ENCODE data around the gene AFF2. TPM values are rescaled to one million over a fixed set of nuclear protein-coding genes. Genes with fewer than 3 reads are reported as not detected.

Gene AFF2
- total and polyA plus RNA-seq, 2 donors (not counting 3 experiments of a cell fraction or from before 2014, with no cell fraction given), result 0.03 to 0.07 TPM

GRCh38 chrX:148804579-148805355 is 304.4 kb downstream of the AFF2 start:
- H3K27me3 ChIP-seq (ENCODE audit: control insufficient read depth in 2 of 2, insufficient read depth in 2 of 2, low read length in 2 of 2), result no peaks in the 10 kb centered on the region
- H3K36me3 ChIP-seq (ENCODE audit: control insufficient read depth in 2 of 2, extremely low read depth in 1 of 2, insufficient read depth in 2 of 2, low read length in 2 of 2), result no peaks in the 10 kb centered on the region
- POLR2A ChIA-PET, result no interaction called here
- no peak overlapping the region for H3K4me2 ChIP-seq (ENCODE audit: insufficient read depth, low read length)
- no peak overlapping the region for H2AFZ ChIP-seq (ENCODE audit: low read depth, low read length)
- no TSS peak for BruUV-seq (replicated peaks)
- FAIRE-seq, result peak; percentile 59
- no peak overlapping the region for H3K27ac ChIP-seq (ENCODE audit: insufficient read depth, low read depth, low read length)
- H3K4me3 ChIP-seq (replicated peaks in 1 of 3; ENCODE audit: insufficient read depth in 1 of 3, low read depth in 1 of 3, low read length in 3 of 3), result no peak overlapping the region
- H3K4me1 ChIP-seq (ENCODE audit: control insufficient read depth, extremely low read depth, insufficient read depth, low read length), result no peaks in the 10 kb centered on the region
- dilution Hi-C loops (cut with MboI; ENCODE audit: extremely low pct_ligation_motif_present, low sequenced_read_pairs), result no loop called here
- TF ChIP-seq CTCF (IDR thresholded peaks at IDR 0.05; ENCODE audit: extremely low read depth in 1 of 2, insufficient read depth in 1 of 2, low read depth in 1 of 2, low read length in 2 of 2) (no peak), MYC (IDR thresholded peaks at IDR 0.05; ENCODE audit: low read depth, low read length) (no peak), POLR2AphosphoS5 (IDR thresholded peaks at IDR 0.05; ENCODE audit: insufficient read depth, low read depth, low read length) (no peak), EZH2 (IDR thresholded peaks at IDR 0.05; ENCODE audit: borderline replicate concordance, low read depth, low read length, severe bottlenecking) (no peak), FOS (IDR thresholded peaks at IDR 0.05; ENCODE audit: borderline replicate concordance, insufficient read depth, low read length) (no peak), POLR2A (IDR thresholded peaks at IDR 0.05; ENCODE audit: low read depth, low read length) (no peak), JUN (IDR thresholded peaks at IDR 0.05; ENCODE audit: borderline replicate concordance, insufficient read depth, insufficient read length, low read depth) (no peak), GATA2 (IDR thresholded peaks at IDR 0.05; ENCODE audit: insufficient read depth, insufficient read length, low read depth, low read length) (no peak)
- TF ChIP-seq, protein P1, sequence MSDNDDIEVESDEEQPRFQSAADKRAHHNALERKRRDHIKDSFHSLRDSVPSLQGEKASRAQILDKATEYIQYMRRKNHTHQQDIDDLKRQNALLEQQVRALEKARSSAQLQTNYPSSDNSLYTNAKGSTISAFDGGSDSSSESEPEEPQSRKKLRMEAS (IDR thresholded peaks at IDR 0.05; ENCODE audit: insufficient read depth, insufficient read length), result no peak
- no peak overlapping the region for H3K9ac ChIP-seq (replicated peaks; ENCODE audit: extremely low read depth, insufficient read depth, low read length)
- H3K9me3 ChIP-seq (replicated peaks; ENCODE audit: control insufficient read depth, insufficient read depth, low read length), result no peaks in the 10 kb centered on the region
- H4K20me1 ChIP-seq (replicated peaks; ENCODE audit: control insufficient read depth, extremely low read depth, insufficient read depth, low read length), result no peaks in the 10 kb centered on the region
- CTCF ChIA-PET, result no interaction called here
- no peaks in the 10 kb centered on the region for H3K79me2 ChIP-seq (ENCODE audit: control insufficient read depth, insufficient read depth, low read length)
- no peaks in the 10 kb centered on the region for H3K9me1 ChIP-seq (replicated peaks; ENCODE audit: control insufficient read depth, extremely low read depth, insufficient read depth, low read length)
- intact Hi-C loops (cut with micrococcal nuclease), result no loop called here
- no peak for DNase-seq (ENCODE audit: low read depth, low spot score)

All from endothelial cell of umbilical vein (primary cell).